ENCODE data around the gene RNF207.

GRCh38 chr1:6188466-6188865 lies 17.5 kb upstream of the RNF207 start:
- no peak for TF ChIP-seq POLR2AphosphoS5 (IDR thresholded peaks at IDR 0.05; ENCODE audit: borderline replicate concordance, low read depth, low read length)
- no peak for TF ChIP-seq EZH2 (IDR thresholded peaks at IDR 0.05)
- TF ChIP-seq FOXP2 (optimal IDR thresholded peaks at IDR 0.05; ENCODE audit: control extremely low read depth, extremely low read length, insufficient read depth) = no peak
